Measurements from ENCODE around the gene PLPP2.

Gene PLPP2

GRCh38 chr19:293436-294110, 2.4 kb upstream of the PLPP2 start:
- no peak for DNase-seq (ENCODE audit: low read depth)

GRCh38 chr19:292951-293350, 1.7 kb upstream of the PLPP2 start:
- no peak for DNase-seq (ENCODE audit: low read depth)

- no peak for DNase-seq (ENCODE audit: low read depth)
Observed at GRCh38 chr19:292281-292884, 1.2 kb upstream of the PLPP2 start.

- no peak for DNase-seq (ENCODE audit: low read depth)
Observed at GRCh38 chr19:291561-292280, 518 bp upstream of the PLPP2 start.

- no peak for DNase-seq (ENCODE audit: low read depth)
Observed at GRCh38 chr19:290372-291005, 714 bp downstream of the PLPP2 start.

GRCh38 chr19:289651-290371, 1.4 kb downstream of the PLPP2 start:
- DNase-seq (ENCODE audit: low read depth): no peak

- DNase-seq (ENCODE audit: low read depth): no peak
Observed at GRCh38 chr19:288911-289310, 2.3 kb downstream of the PLPP2 start.

GRCh38 chr19:287381-287871, 3.8 kb downstream of the PLPP2 start:
- DNase-seq (ENCODE audit: low read depth): no peak

GRCh38 chr19:283395-283794, 7.8 kb downstream of the PLPP2 start:
- DNase-seq (ENCODE audit: low read depth): no peak

GRCh38 chr19:282501-282900, 8.7 kb downstream of the PLPP2 start:
- no peak for DNase-seq (ENCODE audit: low read depth)

- no peak for DNase-seq (ENCODE audit: low read depth)
Observed at GRCh38 chr19:281992-282391, 9.2 kb downstream of the PLPP2 start.

GRCh38 chr19:281156-281853, 9.9 kb downstream of the PLPP2 start:
- no peak for DNase-seq (ENCODE audit: low read depth)

GRCh38 chr19:280541-281009, 10.6 kb downstream of the PLPP2 start:
- no peak for DNase-seq (ENCODE audit: low read depth)

- DNase-seq (ENCODE audit: low read depth): no peak
Observed at GRCh38 chr19:279656-280055, 11.5 kb downstream of the PLPP2 start.

GRCh38 chr19:279231-279630, 12.0 kb downstream of the PLPP2 start:
- no peak for DNase-seq (ENCODE audit: low read depth)

GRCh38 chr19:277581-278165, 13.5 kb downstream of the PLPP2 start:
- DNase-seq (ENCODE audit: low read depth): no peak

GRCh38 chr19:277131-277530, 14.1 kb downstream of the PLPP2 start:
- no peak for DNase-seq (ENCODE audit: low read depth)

- no peak for DNase-seq (ENCODE audit: low read depth)
Observed at GRCh38 chr19:275958-276646, 15.1 kb downstream of the PLPP2 start.

- DNase-seq (ENCODE audit: low read depth): no peak
Observed at GRCh38 chr19:275000-275399, 16.2 kb downstream of the PLPP2 start.

- no peak for DNase-seq (ENCODE audit: low read depth)
Observed at GRCh38 chr19:273393-273792, 17.8 kb downstream of the PLPP2 start.

Data from CMK (cell line).